ENCODE measurements around the gene AR.

- TF ChIP-seq CTCF (IDR thresholded peaks at IDR 0.05; ENCODE audit: extremely low read depth in 1 of 2, insufficient read depth in 1 of 2, low read depth in 1 of 2, low read length in 2 of 2) = no peak
- TF ChIP-seq MAX (IDR thresholded peaks at IDR 0.05; ENCODE audit: insufficient read depth, insufficient read length) = no peak
- TF ChIP-seq POLR2A (IDR thresholded peaks at IDR 0.05; ENCODE audit: low read depth, low read length) = no peak
- TF ChIP-seq POLR2AphosphoS5 (IDR thresholded peaks at IDR 0.05; ENCODE audit: insufficient read depth, low read depth, low read length) = no peak
- no peak for TF ChIP-seq EZH2 (IDR thresholded peaks at IDR 0.05; ENCODE audit: borderline replicate concordance, low read depth, low read length, severe bottlenecking)
- TF ChIP-seq JUN (IDR thresholded peaks at IDR 0.05; ENCODE audit: borderline replicate concordance, insufficient read depth, insufficient read length, low read depth) = no peak
- no peak for TF ChIP-seq GATA2 (IDR thresholded peaks at IDR 0.05; ENCODE audit: insufficient read depth, insufficient read length, low read depth, low read length)
- TF ChIP-seq FOS (IDR thresholded peaks at IDR 0.05; ENCODE audit: borderline replicate concordance, insufficient read depth, low read length) = no peak
These were observed 148.4 kb downstream of the AR start for GRCh38 chrX:67692246-67692645.
